SU-DHL-6 (cell line): ENCODE data around the gene DMXL1.

Experiments used
- H2AFZ ChIP-seq: fragments of 200-600 bp; sonication (generic); 2 replicates; pipeline ENCODE4 v1.6.1; 2014; ENCODE audit warnings: low read depth, mild to moderate bottlenecking, moderate library complexity, mixed read lengths, antibody characterized with exemption, low read length; ENCODE audit not compliant: severe bottlenecking
- H3F3A ChIP-seq: fragments of 200-600 bp; shearing (Covaris generic); 2 replicates; pipeline ENCODE4 v1.6.0; 2016; ENCODE audit warnings: antibody characterized with exemption, mild to moderate bottlenecking; ENCODE audit not compliant: insufficient read depth
- H3K27ac ChIP-seq: fragments of 200-600 bp; sonication (generic); 2 replicates; pipeline ENCODE4 v1.5.1; 2016; ENCODE audit warnings: low read depth, mild to moderate bottlenecking, low read length, moderate library complexity, mixed read lengths
- H3K27me3 ChIP-seq: fragments of 200-600 bp; sonication (generic), shearing (Covaris generic); 2 replicates; pipeline ENCODE4 v1.6.0; 2014; ENCODE audit warnings: mild to moderate bottlenecking, low read length
- H3K36me3 ChIP-seq: fragments of 200-600 bp; sonication (generic); 2 replicates; pipeline ENCODE4 v1.6.1; 2014; ENCODE audit warnings: mild to moderate bottlenecking, low read length, mixed read lengths
- H3K4me2 ChIP-seq: fragments of 300-600, 200-600 bp; shearing (Covaris generic), sonication (generic); 2 replicates; pipeline ENCODE4 v1.6.0; 2014; ENCODE audit warnings: low read length, low read depth, mild to moderate bottlenecking; ENCODE audit not compliant: poor library complexity, severe bottlenecking
- H3K4me3 ChIP-seq: fragments of 200-600 bp; sonication (generic); 2 replicates; pipeline ENCODE4 v1.5.1; 2014; ENCODE audit warnings: antibody characterized with exemption, low read length, mild to moderate bottlenecking, mixed read lengths; ENCODE audit not compliant: insufficient read depth, poor library complexity, severe bottlenecking
- H3K79me2 ChIP-seq: fragments of 200-600 bp; sonication (generic); 2 replicates; pipeline ENCODE4 v1.6.1; 2014; ENCODE audit warnings: mild to moderate bottlenecking, low read length, moderate library complexity; ENCODE audit not compliant: insufficient read depth
- H3K9ac ChIP-seq: fragments of 200-600 bp; sonication (generic); 2 replicates; pipeline ENCODE4 v1.7.0; 2014; ENCODE audit warnings: mild to moderate bottlenecking, low read length
- H3K9me2 ChIP-seq: fragments of 200-600 bp; sonication (generic); replicated peaks from 2 replicates; pipeline ENCODE4 v1.6.1; 2014; ENCODE audit warnings: low read length; ENCODE audit not compliant: insufficient read depth
- H3K9me3 ChIP-seq: fragments of 200-600 bp; sonication (generic); 2 replicates; pipeline ENCODE4 v1.6.1; 2014; ENCODE audit warnings: low read length, mixed read lengths; ENCODE audit not compliant: insufficient read depth
- H4K20me1 ChIP-seq: fragments of 200-600 bp; sonication (generic); 2 replicates; pipeline ENCODE4 v1.6.1; 2014; ENCODE audit warnings: low read depth, mild to moderate bottlenecking, antibody characterized with exemption, low read length, moderate library complexity, mixed read lengths
- EZH2phosphoT487 ChIP-seq: fragments of 200-600 bp; sonication (generic), shearing (Covaris generic); conservative IDR thresholded peaks from 2 replicates; pipeline ENCODE4 v1.6.1; 2018; ENCODE audit warnings: mild to moderate bottlenecking, antibody characterized with exemption, low read length, moderate library complexity, mixed read lengths
- TF ChIP-seq, protein P1 (sequence below): fragments of 200-600 bp; sonication (generic); IDR thresholded peaks from one replicate; pipeline ENCODE4 v1.5.1; 2017; ENCODE audit warnings: antibody characterized with exemption, mild to moderate bottlenecking, low read length, moderate library complexity; ENCODE audit not compliant: insufficient read depth, poor library complexity, severe bottlenecking

DMXL1 gene

DNA sequence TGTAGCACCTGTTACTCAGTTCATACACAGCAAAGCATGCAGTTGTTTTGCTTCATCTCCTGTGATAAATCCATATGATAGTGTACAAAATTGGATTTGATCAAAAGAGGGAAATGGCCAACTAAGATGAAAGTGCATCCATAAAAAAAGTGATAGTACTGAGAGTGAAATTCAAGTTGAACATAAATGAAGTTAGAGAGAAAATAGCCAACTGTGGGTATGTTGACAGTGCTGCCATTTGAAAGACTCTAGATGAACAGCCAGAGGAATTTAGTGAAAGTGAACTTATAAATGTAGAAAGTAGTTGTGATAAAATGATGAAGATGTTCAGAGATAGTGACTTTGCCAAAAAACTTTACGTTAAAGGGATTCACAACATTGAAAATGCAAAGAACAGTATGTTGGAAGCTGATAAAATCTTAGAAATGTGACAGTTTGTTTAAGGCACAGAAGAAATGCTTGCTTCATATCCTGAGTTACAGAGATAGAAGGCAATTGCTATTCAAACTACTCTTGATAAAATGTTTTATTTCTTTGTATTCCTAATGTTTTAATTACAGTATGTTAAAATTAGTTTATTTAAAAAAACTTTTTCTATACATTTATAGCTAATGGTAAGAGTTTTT, 119.7 kb downstream of the DMXL1 start:
- H3K36me3 ChIP-seq, result peaks cover 41% of the 10 kb centered on the region
- no peak overlapping the region for H3K4me3 ChIP-seq
- H3K27ac ChIP-seq, result no peak overlapping the region
- no peaks in the 10 kb centered on the region for H3K9me3 ChIP-seq
- H3K79me2 ChIP-seq, result no peaks in the 10 kb centered on the region
- H3K9me2 ChIP-seq, result no peaks in the 10 kb centered on the region
- TF ChIP-seq EZH2phosphoT487, result no peak
- TF ChIP-seq, protein P1, sequence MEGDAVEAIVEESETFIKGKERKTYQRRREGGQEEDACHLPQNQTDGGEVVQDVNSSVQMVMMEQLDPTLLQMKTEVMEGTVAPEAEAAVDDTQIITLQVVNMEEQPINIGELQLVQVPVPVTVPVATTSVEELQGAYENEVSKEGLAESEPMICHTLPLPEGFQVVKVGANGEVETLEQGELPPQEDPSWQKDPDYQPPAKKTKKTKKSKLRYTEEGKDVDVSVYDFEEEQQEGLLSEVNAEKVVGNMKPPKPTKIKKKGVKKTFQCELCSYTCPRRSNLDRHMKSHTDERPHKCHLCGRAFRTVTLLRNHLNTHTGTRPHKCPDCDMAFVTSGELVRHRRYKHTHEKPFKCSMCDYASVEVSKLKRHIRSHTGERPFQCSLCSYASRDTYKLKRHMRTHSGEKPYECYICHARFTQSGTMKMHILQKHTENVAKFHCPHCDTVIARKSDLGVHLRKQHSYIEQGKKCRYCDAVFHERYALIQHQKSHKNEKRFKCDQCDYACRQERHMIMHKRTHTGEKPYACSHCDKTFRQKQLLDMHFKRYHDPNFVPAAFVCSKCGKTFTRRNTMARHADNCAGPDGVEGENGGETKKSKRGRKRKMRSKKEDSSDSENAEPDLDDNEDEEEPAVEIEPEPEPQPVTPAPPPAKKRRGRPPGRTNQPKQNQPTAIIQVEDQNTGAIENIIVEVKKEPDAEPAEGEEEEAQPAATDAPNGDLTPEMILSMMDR, result no peak
- H3K4me2 ChIP-seq, result no peak overlapping the region
- no peak overlapping the region for H2AFZ ChIP-seq
- no peaks in the 10 kb centered on the region for H3K27me3 ChIP-seq
- H3F3A ChIP-seq, result peaks cover 24% of the 10 kb centered on the region; the same call in 1 of the 2 replicates
- H4K20me1 ChIP-seq, result no peaks in the 10 kb centered on the region
- no peak overlapping the region for H3K9ac ChIP-seq

DNA sequence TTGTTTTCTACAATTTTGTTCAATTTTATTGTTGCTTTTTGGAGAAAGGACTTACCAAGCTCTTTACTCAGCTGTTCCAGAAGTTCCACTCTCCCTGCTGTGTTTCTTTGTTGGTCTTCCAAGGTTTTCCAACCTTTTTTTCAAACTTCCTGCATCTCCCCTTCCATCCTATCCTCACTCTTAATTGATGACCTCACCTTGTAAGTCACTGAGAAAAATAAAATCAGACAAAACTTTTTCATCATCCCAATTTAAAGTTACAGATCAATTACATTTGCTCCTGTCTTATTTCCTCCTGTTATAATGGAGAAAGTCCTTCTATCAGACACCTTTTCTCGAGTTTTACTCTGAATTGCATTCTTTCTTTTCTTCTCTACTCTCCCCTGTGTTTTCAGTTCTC, 121.1 kb downstream of the DMXL1 start:
- no peak overlapping the region for H3K4me2 ChIP-seq
- TF ChIP-seq, protein P1, result no peak
- no peak for TF ChIP-seq EZH2phosphoT487
- peaks cover 20% of the 10 kb centered on the region; the same call in 1 of the 2 replicates for H3F3A ChIP-seq
- H3K4me3 ChIP-seq, result no peak overlapping the region
- no peaks in the 10 kb centered on the region for H3K9me3 ChIP-seq
- peaks cover 53% of the 10 kb centered on the region for H3K36me3 ChIP-seq
- H2AFZ ChIP-seq, result no peak overlapping the region
- no peaks in the 10 kb centered on the region for H3K27me3 ChIP-seq
- H4K20me1 ChIP-seq, result no peaks in the 10 kb centered on the region
- H3K79me2 ChIP-seq, result no peaks in the 10 kb centered on the region
- H3K27ac ChIP-seq, result no peak overlapping the region
- H3K9ac ChIP-seq, result no peak overlapping the region
- no peaks in the 10 kb centered on the region for H3K9me2 ChIP-seq

DNA sequence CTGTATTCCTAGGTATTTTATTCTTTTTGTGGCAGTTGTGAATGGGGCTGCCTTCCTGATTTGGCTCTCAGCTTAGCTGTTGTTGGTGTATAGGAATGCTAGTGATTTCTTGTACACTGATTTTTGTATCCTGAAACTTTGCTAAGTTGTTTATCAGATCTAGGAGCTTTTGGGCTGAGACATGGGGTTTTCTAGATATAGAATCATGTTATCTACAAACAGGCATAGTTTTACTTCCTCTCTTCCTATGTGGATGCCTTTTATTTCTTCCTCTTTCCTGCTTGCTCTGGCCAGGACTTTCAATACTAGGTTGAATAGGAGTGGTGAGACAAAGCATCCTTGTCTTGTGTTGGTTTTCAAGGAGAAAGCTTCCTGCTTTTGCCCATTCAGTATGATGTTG, 129.9 kb downstream of the DMXL1 start:
- Histone ChIP-seq H3K27ac (no peak overlapping the region), H3K4me2 (no peak overlapping the region), H3K36me3 (peaks cover 53% of the 10 kb centered on the region; the same call in 1 of the 2 replicates), H2AFZ (no peak overlapping the region), H3K9me3 (no peaks in the 10 kb centered on the region), H4K20me1 (no peaks in the 10 kb centered on the region), H3K9ac (no peak overlapping the region), H3K9me2 (no peaks in the 10 kb centered on the region), H3K27me3 (no peaks in the 10 kb centered on the region), H3K79me2 (peaks cover 13% of the 10 kb centered on the region; the same call in 1 of the 2 replicates), H3K4me3 (no peak overlapping the region), H3F3A (no peaks in the 10 kb centered on the region)
- TF ChIP-seq, protein P1, result no peak
- no peak for TF ChIP-seq EZH2phosphoT487
